HG03097 (cell line): ENCODE data around the gene KBTBD12.

Experiments
- ATAC-seq: cut with Tn5 transposase; IDR thresholded peaks from one replicate; pipeline ENCODE4 v1.9.1; 2021; ENCODE audit not compliant: unreplicated experiment, low FRiP score

KBTBD12 gene

DNA sequence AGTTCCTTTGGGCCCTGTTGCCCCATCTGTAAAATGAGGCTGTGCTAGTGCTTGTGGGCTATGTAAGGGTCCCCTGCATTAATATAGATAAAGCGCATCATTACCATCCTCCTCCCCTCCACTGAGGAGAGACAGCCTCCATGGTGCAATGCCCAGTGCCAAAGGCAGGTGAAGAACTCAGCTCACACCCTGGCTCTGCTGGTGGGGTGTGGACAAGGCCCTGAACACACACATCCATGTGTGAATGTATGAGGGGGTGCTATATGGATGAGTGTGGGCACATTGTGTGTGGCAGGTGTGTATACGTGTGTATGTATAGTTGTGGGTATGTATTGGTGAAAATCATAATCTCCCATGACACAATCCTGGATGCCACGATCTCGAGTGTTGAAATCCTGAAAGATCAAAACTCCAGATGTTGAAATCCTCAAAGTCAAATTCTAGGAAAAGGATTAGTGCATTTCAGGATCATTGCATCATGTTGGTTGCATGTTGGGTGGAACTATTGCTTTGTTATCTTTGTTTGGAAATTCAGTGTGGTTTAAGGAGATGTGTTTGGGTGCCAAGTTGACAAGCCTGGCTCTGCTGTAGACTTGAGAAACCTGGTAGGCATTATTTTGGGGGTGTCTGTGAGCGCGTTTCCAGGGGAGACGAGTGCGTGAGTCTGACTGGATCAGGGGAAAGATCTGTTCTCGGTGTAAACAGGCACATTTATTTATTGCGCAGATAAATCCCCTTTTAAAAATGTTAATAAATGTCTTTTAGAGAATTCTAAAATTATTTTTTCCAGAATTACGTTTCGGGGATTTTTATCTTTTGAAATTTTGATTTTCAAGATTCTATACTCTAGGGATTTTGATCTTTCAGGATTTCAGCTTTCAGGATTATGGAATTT lies 95.2 kb downstream of the KBTBD12 start:
- no peak for ATAC-seq

DNA sequence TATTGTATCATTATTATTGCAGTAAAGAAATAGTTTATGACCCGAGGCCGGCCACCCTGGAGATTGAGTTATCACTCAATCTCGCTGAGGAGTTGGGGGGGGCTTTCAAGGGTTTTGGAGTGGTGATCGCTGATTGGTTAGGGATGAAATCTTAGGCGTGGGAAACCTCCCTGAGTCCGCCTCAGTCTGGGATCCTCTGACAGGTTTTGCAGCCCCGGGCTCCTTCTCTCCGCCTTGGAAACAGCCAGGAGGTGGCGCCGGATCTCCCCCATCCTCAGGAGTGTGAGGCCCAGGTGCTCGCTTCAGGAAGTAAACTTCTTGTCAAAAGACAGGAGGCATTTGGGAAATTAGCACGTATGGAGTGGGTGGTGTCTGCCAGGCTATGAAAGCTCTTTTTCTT lies 96.1 kb downstream of the KBTBD12 start:
- no peak for ATAC-seq

DNA sequence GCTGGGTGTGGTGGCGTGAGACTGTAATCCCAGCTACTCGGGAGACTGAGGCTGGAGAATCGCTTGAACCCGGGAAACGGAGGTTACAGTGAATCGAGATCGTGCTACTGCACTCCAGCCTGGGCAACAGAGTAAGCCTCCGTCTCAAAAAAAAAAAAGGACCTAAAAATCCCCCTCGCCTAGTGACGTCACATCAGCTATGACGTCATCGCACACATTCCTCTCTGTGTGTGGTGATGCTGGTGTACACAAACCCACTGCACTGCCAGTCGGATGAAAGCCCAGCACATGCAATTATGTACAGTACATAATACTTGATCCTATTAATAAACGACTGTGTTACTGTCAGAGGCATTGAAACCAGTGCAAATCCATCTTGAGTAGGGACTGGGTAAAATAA lies 97.0 kb downstream of the KBTBD12 start:
- ATAC-seq: no peak

DNA sequence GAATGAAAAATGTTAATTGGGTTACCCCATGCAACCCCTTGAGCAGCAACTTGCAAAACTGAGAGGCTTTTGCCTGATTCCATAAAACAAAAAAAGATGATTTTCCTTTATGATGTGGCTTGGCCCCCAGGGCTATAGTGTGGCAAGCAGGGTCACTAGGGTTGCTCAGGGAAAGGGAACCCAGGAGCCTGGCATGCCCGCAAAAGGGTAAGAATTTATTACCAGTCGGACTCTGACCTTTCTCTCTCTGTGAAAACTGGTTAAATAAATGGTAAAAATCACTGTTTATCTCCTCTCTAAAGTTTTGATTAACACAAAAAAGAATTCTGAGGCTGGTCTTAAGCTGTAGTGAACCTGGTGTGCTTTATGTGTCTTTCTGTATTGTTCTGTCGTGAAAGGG lies 99.5 kb downstream of the KBTBD12 start:
- ATAC-seq: no peak

DNA sequence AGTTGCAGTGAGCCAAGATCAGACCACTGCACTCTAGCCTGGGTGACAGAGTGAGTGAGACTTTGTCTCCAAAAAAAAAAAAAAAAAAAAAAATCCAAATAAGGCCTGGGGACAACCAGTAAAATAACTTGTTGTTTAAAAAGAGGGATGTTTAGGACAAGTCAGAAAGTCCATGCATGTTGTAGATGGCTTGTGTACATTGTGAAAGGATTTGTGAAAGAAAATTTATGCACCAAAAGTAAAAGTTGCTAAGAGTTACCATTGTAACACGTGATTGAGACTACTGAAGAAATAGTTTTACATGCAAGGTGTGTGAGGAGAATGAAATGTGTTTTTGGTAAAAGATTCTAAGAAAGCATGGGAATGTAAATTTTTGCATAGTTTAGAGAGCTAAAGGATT lies 101.5 kb downstream of the KBTBD12 start:
- no peak for ATAC-seq

DNA sequence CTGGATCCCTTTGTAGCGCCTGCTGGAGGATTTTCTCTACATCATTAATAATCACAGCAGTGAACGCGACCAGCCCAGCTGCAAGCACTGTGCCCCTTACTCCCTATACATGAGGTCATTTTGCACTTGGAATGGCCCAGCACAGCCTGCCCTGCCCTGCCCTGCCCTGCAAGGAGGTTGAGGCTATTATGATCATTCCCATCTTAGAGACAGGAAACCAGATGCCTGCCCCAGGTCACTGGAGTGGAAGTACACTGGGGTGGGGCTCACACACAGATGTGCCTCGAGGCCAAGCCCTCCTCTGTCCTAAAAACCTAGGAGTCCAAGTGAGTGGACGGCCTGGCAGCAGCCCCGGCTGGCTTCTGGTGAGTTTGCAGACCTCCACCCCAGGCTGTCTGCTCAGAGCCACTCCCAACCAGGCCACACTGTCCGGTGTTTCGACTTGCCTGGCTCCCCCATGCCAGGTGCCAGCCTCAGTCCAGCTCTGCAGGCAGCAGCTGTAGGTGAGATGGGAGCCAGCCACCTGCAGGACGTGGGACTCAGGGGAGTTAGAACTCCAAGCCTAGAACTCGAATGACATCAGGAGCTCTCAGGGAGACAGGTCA lies 106.8 kb downstream of the KBTBD12 start:
- ATAC-seq: no peak

DNA sequence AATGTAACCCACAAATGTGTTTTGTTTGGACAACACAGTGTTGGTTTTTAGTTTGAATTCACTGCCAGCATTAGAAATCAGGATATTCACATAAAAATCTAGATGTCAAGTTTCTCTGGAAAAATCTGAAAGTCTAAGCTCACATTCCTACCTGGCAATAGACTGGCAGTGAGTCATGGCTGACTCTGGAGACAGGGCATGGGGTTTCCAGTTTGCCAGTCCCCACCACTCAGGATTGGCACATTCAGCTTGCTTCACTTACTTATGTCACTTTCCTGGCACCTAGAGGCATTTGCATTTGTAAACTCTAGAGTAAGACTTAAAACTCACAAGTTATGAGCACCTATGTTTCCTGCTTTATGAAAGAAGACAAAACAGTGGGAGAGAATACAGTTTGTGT lies 118.1 kb downstream of the KBTBD12 start:
- ATAC-seq: no peak

DNA sequence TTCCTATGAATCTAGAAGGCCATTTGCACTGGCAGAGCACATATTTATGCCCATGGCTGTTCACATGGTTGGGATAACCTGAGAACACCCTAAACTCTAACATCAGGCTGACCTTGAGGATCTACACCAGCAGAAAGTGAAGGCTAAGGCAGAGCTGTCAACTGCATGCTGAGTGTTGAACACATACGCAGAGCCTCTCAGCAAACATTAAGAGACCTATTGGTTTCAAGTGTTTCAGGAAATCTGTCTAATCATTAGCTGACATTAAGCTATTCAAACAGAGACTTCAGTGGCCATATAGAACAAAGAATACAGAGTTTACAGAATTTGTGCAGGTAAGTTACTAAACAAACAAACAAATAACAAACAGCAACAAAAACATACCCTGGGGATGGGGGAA lies 121.1 kb downstream of the KBTBD12 start:
- ATAC-seq: no peak
